Measurements from ENCODE around the gene BRD4. TPM values are rescaled to one million over a fixed set of nuclear protein-coding genes. Genes with fewer than 3 reads are reported as not detected.

Gene BRD4
- total RNA-seq, 1 donor from 2014 or later, result 9.4 TPM

DNA sequence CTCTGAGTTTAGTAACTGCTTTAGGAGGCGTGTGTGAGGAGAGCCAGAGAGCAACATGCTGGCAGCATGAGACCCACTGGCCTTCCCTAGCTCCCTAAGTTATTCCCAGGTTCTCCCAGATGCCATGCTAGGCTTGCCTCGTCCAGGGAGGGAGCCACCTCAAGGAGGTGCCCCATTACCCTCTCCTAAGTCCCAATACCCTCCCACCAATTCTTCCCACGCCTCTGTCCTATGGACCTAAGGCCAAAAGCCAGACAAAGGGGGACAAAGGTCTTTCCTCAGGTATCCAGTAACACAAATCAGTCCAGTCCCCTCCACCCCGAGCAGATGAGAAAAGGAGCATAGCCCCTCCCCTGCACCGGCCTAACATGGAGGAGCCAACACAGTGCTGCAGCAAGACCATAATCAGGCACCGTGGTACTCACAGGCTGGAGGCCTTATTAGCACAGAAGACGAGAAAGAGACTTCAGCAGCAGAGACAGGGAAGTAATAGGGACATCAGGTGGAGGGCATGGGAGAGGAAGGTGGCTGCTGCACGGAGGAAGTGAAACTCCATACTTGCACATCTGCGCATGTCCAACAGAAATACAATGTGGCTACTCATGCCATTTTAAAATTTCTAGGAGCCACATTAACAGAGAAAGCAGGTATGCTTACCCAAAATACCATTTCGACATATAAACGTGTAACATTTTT, 46.3 kb downstream of the BRD4 start:
- H3K9ac ChIP-seq (ENCODE audit: low read depth in 1 of 3, low read length in 3 of 3), result no peak overlapping the region
- no peaks in the 10 kb centered on the region for H3K27me3 ChIP-seq (ENCODE audit: control insufficient read depth in 3 of 3, insufficient read depth in 3 of 3, low read length in 3 of 3)
- H3K36me3 ChIP-seq (ENCODE audit: control insufficient read depth in 3 of 3, insufficient read depth in 3 of 3, low read length in 3 of 3), result no peaks in the 10 kb centered on the region
- no peak overlapping the region for H3K27ac ChIP-seq (ENCODE audit: low read depth, low read length)
- no peak overlapping the region for H3K4me3 ChIP-seq (ENCODE audit: low read length in 3 of 3)
- peaks cover 88 to 92% (median 91%) of the 10 kb centered on the region in 3 donors for H3K4me1 ChIP-seq (ENCODE audit: control insufficient read depth in 3 of 3, insufficient read depth in 3 of 3, low read length in 3 of 3)
- no peaks in the 10 kb centered on the region for H3K9me3 ChIP-seq (ENCODE audit: control insufficient read depth in 3 of 3, low read length in 3 of 3)

- Histone ChIP-seq H3K4me3 (ENCODE audit: low read length in 3 of 3) (no peak overlapping the region), H3K9me3 (ENCODE audit: control insufficient read depth in 3 of 3, low read length in 3 of 3) (no peaks in the 10 kb centered on the region), H3K27ac (ENCODE audit: low read depth, low read length) (no peak overlapping the region), H3K4me1 (ENCODE audit: control insufficient read depth in 3 of 3, insufficient read depth in 3 of 3, low read length in 3 of 3) (peaks cover 88 to 93% (median 92%) of the 10 kb centered on the region in 3 donors), H3K9ac (ENCODE audit: low read depth in 1 of 3, low read length in 3 of 3) (no peak overlapping the region), H3K36me3 (ENCODE audit: control insufficient read depth in 3 of 3, insufficient read depth in 3 of 3, low read length in 3 of 3) (no peaks in the 10 kb centered on the region), H3K27me3 (ENCODE audit: control insufficient read depth in 3 of 3, insufficient read depth in 3 of 3, low read length in 3 of 3) (no peaks in the 10 kb centered on the region)
Measured at GRCh38 chr19:15284896-15285295, 47.4 kb downstream of the BRD4 start.

DNA sequence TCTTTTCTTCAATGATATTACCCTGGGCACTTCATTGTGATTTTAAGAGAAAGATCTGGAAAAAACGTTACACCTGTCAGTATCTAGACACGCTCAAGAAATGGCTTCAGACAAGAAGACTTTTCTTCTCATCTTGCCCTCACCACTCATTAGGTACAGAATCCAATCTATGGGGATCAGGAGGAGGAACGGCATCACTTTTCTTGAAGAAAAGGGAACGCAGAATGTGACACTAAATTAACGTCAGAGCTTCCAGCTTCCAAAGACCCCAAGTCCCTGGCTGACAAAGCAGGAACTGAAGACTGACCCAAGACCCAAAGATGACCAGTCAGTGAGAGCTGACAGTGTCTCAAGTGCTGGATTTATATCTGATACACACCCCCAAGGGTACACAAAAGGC, 48.2 kb downstream of the BRD4 start:
- peak overlapping the region; percentile 25 to 36 (median 26) for H3K4me3 ChIP-seq (ENCODE audit: low read length in 3 of 3)
- no peaks in the 10 kb centered on the region for H3K27me3 ChIP-seq (ENCODE audit: control insufficient read depth in 3 of 3, insufficient read depth in 3 of 3, low read length in 3 of 3)
- H3K9me3 ChIP-seq (ENCODE audit: control insufficient read depth in 3 of 3, low read length in 3 of 3), result no peaks in the 10 kb centered on the region
- no peaks in the 10 kb centered on the region for H3K36me3 ChIP-seq (ENCODE audit: control insufficient read depth in 3 of 3, insufficient read depth in 3 of 3, low read length in 3 of 3)
- no peak overlapping the region for H3K9ac ChIP-seq (ENCODE audit: low read depth in 1 of 3, low read length in 3 of 3)
- peaks cover 91 to 95% (median 94%) of the 10 kb centered on the region in 3 donors for H3K4me1 ChIP-seq (ENCODE audit: control insufficient read depth in 3 of 3, insufficient read depth in 3 of 3, low read length in 3 of 3)
- H3K27ac ChIP-seq (ENCODE audit: low read depth, low read length), result peak overlapping the region; percentile 58

GRCh38 chr19:15283141-15283883, 49.0 kb downstream of the BRD4 start:
- H3K36me3 ChIP-seq (ENCODE audit: control insufficient read depth in 3 of 3, insufficient read depth in 3 of 3, low read length in 3 of 3), result no peaks in the 10 kb centered on the region
- peak overlapping the region; percentile 58 for H3K27ac ChIP-seq (ENCODE audit: low read depth, low read length)
- H3K9me3 ChIP-seq (ENCODE audit: control insufficient read depth in 3 of 3, low read length in 3 of 3), result no peaks in the 10 kb centered on the region
- H3K4me3 ChIP-seq (ENCODE audit: low read length in 3 of 3), result peak overlapping the region; percentile 25 to 36 (median 26)
- H3K4me1 ChIP-seq (ENCODE audit: control insufficient read depth in 3 of 3, insufficient read depth in 3 of 3, low read length in 3 of 3), result peaks cover 87 to 94% (median 93%) of the 10 kb centered on the region in 3 donors
- H3K9ac ChIP-seq (ENCODE audit: low read depth in 1 of 3, low read length in 3 of 3), result no peak overlapping the region
- H3K27me3 ChIP-seq (ENCODE audit: control insufficient read depth in 3 of 3, insufficient read depth in 3 of 3, low read length in 3 of 3), result no peaks in the 10 kb centered on the region

GRCh38 chr19:15282311-15282705, 50.0 kb downstream of the BRD4 start:
- Histone ChIP-seq H3K27me3 (ENCODE audit: control insufficient read depth in 3 of 3, insufficient read depth in 3 of 3, low read length in 3 of 3) (no peaks in the 10 kb centered on the region), H3K9me3 (ENCODE audit: control insufficient read depth in 3 of 3, low read length in 3 of 3) (no peaks in the 10 kb centered on the region), H3K9ac (ENCODE audit: low read depth in 1 of 3, low read length in 3 of 3) (no peak overlapping the region), H3K4me3 (ENCODE audit: low read length in 3 of 3) (peak overlapping the region in 1 of 3 donors; percentile 18), H3K27ac (ENCODE audit: low read depth, low read length) (no peak overlapping the region), H3K36me3 (ENCODE audit: control insufficient read depth in 3 of 3, insufficient read depth in 3 of 3, low read length in 3 of 3) (no peaks in the 10 kb centered on the region), H3K4me1 (ENCODE audit: control insufficient read depth in 3 of 3, insufficient read depth in 3 of 3, low read length in 3 of 3) (peaks cover 84 to 90% (median 87%) of the 10 kb centered on the region in 3 donors)

- H3K4me3 ChIP-seq (ENCODE audit: low read length in 3 of 3), result peak overlapping the region; percentile 0 to 36 (median 15)
- peaks cover 87 to 93% (median 88%) of the 10 kb centered on the region in 3 donors for H3K4me1 ChIP-seq (ENCODE audit: control insufficient read depth in 3 of 3, insufficient read depth in 3 of 3, low read length in 3 of 3)
- no peaks in the 10 kb centered on the region for H3K36me3 ChIP-seq (ENCODE audit: control insufficient read depth in 3 of 3, insufficient read depth in 3 of 3, low read length in 3 of 3)
- peak overlapping the region; percentile 11 to 18 (median 14) for H3K9ac ChIP-seq (ENCODE audit: low read depth in 1 of 3, low read length in 3 of 3)
- no peaks in the 10 kb centered on the region for H3K9me3 ChIP-seq (ENCODE audit: control insufficient read depth in 3 of 3, low read length in 3 of 3)
- peak overlapping the region; percentile 81 for H3K27ac ChIP-seq (ENCODE audit: low read depth, low read length)
- no peaks in the 10 kb centered on the region for H3K27me3 ChIP-seq (ENCODE audit: control insufficient read depth in 3 of 3, insufficient read depth in 3 of 3, low read length in 3 of 3)
Measured at GRCh38 chr19:15280915-15281683, 51.2 kb downstream of the BRD4 start.

DNA sequence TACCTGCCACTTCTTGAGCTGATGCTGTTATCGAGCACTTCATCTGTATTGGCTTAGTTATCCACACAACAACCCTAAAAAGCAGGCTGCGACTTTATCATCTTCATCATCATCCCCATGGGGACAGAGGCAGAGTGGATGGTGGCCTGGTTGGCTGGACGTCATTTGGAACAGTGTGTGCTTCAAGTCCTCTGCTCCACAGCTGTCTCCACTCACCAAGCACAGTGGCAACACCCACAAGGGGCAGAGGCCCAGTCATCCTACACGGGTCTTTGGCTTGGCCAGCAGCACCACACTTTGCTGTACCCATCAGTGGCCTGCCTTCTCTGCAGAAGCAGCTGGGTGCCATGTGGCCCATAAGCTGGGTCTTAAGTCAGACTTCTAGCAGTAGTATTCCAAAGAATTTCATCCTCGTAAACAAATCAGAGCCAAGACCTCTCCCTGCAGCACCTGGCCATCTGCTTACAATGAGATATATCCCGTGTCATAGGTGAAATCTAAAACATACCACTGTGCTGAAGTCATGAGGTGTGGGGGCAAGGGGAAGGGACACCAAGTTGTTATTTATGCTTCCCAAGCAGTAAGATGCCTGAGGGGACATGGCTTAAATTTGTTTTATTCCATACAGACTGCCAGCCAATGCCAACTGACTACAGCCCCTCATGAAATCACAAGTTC, 52.2 kb downstream of the BRD4 start:
- Histone ChIP-seq H3K9ac (ENCODE audit: low read depth in 1 of 3, low read length in 3 of 3) (peak overlapping the region; percentile 1 to 28 (median 11)), H3K4me3 (ENCODE audit: low read length in 3 of 3) (no peak overlapping the region), H3K4me1 (ENCODE audit: control insufficient read depth in 3 of 3, insufficient read depth in 3 of 3, low read length in 3 of 3) (peaks cover 89 to 93% (median 90%) of the 10 kb centered on the region in 3 donors), H3K27me3 (ENCODE audit: control insufficient read depth in 3 of 3, insufficient read depth in 3 of 3, low read length in 3 of 3) (no peaks in the 10 kb centered on the region), H3K36me3 (ENCODE audit: control insufficient read depth in 3 of 3, insufficient read depth in 3 of 3, low read length in 3 of 3) (no peaks in the 10 kb centered on the region), H3K9me3 (ENCODE audit: control insufficient read depth in 3 of 3, low read length in 3 of 3) (no peaks in the 10 kb centered on the region), H3K27ac (ENCODE audit: low read depth, low read length) (peak overlapping the region; percentile 81)

DNA sequence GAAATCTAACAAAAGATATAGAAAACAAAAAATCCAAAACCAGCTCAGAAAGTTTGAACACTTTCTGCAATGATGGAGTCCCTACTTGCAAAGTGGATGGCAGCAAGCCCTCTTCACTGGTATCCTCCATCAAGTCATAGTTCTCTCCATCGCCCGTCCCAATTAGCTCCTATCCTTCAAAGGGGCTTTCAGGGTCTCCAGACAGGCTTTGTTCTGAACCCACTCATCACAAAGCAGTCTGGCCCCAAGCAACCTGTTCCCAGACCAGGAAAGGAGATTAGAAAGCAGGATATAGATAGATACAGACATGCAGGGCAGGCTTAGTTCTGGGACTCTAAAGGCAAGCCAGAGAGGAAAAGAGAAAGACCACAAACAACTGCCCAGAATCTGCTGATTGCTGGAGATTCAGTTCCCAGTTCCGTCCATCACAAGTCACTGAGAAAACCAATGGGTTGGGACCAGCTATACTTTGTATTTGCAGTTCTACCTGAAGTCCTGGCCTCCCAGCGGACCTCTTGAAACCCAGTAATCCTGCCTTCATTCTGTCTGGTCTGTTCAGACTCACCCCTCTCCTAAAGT, 52.9 kb downstream of the BRD4 start:
- H3K4me1 ChIP-seq (ENCODE audit: control insufficient read depth in 3 of 3, insufficient read depth in 3 of 3, low read length in 3 of 3), result peaks cover 89 to 93% (median 90%) of the 10 kb centered on the region in 3 donors
- H3K9ac ChIP-seq (ENCODE audit: low read depth in 1 of 3, low read length in 3 of 3), result peak overlapping the region in 1 of 3 donors; percentile 28
- H3K9me3 ChIP-seq (ENCODE audit: control insufficient read depth in 3 of 3, low read length in 3 of 3), result no peaks in the 10 kb centered on the region
- H3K27ac ChIP-seq (ENCODE audit: low read depth, low read length), result peak overlapping the region; percentile 81
- H3K4me3 ChIP-seq (ENCODE audit: low read length in 3 of 3), result no peak overlapping the region
- H3K27me3 ChIP-seq (ENCODE audit: control insufficient read depth in 3 of 3, insufficient read depth in 3 of 3, low read length in 3 of 3), result no peaks in the 10 kb centered on the region
- no peaks in the 10 kb centered on the region for H3K36me3 ChIP-seq (ENCODE audit: control insufficient read depth in 3 of 3, insufficient read depth in 3 of 3, low read length in 3 of 3)

- Histone ChIP-seq H3K4me1 (ENCODE audit: control insufficient read depth in 3 of 3, insufficient read depth in 3 of 3, low read length in 3 of 3) (peaks cover 87 to 92% (median 89%) of the 10 kb centered on the region in 3 donors), H3K27me3 (ENCODE audit: control insufficient read depth in 3 of 3, insufficient read depth in 3 of 3, low read length in 3 of 3) (no peaks in the 10 kb centered on the region), H3K36me3 (ENCODE audit: control insufficient read depth in 3 of 3, insufficient read depth in 3 of 3, low read length in 3 of 3) (peaks cover 10 to 11% (median 10%) of the 10 kb centered on the region in 3 donors), H3K27ac (ENCODE audit: low read depth, low read length) (no peak overlapping the region), H3K4me3 (ENCODE audit: low read length in 3 of 3) (peak overlapping the region in 2 of 3 donors; percentile 11 to 29), H3K9me3 (ENCODE audit: control insufficient read depth in 3 of 3, low read length in 3 of 3) (no peaks in the 10 kb centered on the region), H3K9ac (ENCODE audit: low read depth in 1 of 3, low read length in 3 of 3) (peak overlapping the region in 2 of 3 donors; percentile 23 to 41)
Measured at GRCh38 chr19:15276620-15277215, 55.6 kb downstream of the BRD4 start.
